Renal pelvis (tissue), 4 donors: ENCODE results near the gene CLDN6. TPM values are rescaled to one million over a fixed set of nuclear protein-coding genes. Genes with fewer than 3 reads are reported as not detected.

Source experiments
- DNase-seq: peaks from one replicate; pipeline ENCODE4 v3.0.0-alpha.2; 2013
- polyA plus RNA-seq, 3 donors: library from polyadenylated mRNA; unstranded; fragments of 120-200 nt; gene quantifications; one replicate each; pipeline ENCODE4 v1.2.1, GENCODE V29; 2013; ENCODE audit not compliant: insufficient read length in 3 of 3

The CLDN6 gene
- polyA plus RNA-seq, 3 donors, result 36.5 to 44.7 (median 38.9) TPM

DNA sequence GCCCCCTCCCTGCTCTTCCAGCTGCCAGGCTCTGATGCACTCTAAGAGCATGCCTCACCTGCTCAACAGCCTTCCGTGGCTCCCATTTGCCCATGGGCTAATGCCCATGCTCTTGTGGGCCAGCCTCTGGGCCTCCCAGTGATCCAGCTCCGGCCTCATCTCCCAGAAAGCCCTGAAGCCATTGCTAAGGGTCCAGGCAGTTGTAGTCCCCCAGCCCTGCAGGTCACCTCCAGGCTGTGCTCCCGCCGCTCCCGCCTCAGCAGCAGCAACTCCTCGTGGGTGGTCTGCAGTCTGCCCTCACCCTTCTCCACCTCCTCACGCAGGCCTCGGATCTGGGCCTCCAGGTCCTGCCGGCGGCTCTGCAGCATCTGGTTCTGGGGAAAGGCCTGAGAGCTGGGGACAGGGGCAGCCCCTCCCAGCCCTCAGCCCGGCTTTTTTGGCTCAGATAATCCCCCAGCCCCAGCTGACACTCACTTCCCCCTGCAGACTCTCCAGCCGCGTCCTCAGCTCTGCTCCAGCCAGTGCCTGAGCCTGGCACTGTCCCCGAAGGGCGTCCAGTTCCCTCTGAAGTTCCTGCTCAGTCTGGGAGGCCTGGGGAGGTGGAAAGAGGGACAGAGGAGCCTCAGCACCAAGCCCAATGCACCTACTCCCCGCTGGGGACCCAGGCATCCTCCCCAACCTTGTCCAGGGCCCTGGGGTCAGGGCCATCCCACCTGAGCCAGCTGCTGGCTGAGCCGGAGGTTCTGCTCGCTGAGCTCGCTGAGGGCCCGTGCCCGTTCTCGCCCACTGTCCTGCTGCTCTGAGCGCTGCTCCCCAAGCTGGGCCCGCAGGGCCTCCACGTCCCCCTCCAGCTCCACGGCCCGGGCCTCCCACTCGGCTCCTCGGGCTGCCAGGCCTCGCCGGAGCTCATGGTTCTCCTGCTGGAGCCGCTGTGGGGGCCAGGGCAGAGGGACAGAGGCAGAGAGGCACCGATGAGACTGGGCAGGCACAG lies 12.5 kb upstream of the CLDN6 start:
- no peak for DNase-seq

DNA sequence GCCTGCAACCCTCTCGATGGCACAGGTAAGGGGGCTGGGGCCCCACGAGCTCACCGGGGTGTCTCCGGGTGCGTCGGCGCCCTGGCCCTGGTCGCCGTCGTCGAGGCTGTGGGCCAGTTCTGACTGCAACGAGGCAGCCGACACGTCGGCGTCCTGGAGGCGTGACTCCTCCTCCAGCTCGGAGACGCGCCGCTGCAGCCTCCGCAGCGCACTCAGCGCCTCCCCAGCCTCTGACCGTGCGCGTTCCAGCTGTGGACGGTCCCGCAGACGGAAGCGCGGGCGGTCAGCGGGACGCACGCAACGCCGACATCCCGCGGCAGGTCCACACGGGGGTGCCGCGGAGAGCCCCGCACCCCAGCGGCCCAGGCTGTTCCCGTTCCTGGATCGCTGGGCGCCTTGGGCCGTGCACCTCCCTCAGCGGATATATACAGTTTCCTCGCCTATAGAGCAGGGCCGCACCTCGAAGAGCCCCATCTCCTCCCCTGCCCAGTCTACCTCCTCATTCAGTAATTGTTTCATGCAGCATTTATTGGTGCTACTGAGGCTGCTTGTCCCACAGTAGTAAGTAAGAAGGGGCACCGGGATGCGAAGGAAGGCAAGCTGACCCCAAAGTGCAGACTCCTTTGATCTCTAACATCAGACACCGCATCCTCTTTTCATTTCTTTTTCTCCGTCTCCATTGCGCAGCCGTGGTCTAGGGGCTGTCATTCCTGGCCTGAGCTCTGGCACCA lies 11.7 kb upstream of the CLDN6 start:
- no peak for DNase-seq

DNA sequence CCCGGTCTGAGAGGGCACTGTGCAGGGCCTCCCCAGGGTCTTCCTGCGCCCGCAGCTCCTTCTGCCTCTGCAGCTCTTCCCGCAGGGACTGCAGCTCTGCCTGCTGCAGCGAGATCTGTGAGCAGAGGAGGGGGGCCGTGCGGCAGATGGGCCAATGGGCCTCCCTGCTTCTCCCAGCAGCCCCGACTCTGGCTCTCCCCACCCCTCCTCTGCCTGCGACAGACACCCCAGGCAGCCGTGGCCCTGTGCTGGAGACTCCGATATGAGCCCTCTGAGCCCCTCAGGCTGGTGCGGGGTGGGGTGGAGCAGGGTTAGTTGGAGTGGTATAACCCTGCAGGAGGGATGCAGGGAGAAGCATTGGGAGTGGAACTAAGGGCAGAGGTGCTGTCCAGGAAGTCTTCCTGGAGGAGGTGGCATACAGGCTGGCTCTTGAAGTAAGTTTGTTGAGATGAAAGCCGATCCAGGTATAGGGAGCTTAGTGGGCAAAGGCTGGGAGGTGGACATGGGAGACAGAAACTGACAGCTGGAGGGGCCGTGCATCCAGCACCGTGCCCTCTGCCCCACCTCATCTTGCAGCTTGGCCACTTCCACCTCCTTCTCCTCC lies 10.8 kb upstream of the CLDN6 start:
- no peak for DNase-seq

DNA sequence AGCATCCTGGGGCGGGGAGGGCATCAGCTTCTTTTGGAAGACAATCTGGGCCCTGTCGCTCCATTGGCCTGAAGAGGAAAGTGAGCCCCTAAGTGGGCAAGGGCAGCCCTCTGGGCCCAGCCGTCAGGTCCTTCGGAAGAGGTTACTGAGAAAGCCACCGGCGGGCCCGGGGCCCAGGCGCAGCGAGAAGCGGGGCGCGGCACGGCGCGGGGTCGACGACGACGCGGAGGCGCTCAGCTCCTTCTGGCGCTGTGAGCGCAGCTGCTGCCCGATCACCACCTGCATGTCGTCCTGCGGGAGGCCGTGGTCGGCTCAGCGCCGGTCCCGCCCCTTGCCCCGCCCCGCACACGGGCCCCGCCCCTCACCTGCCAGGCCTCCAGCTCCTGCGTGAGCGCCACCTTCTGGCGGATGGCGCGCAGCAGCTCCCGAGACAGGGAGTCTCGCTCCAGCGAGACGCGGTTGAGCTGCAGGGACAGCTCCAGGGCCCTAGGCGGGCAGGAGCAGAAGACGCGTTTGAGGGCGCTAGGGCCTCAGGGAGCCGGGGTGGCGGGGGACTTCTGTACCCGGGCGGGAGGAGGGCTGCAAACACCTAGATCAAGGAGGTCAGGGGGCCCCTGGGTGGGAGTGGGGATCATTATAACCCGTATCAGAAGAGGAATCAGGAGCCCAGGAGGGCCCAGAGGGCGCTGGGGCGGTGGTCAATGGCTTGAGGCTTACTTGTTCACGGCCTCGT lies 10.2 kb upstream of the CLDN6 start:
- DNase-seq, result peak; percentile 82

DNA sequence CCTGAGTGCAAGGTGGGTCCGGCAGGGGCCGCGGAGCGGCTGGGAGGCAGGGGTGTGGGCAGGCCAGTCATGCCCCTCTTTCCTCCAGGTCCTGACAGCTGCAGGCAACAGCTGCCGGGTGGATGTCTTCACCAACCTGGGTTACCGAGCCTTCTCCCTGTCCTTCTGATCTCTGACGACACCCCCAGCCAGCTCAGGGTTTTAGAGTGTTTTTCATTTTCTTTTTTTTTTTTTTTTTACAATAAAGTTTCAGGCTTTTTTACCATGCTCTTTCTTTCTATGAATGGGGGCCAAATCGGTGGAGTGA lies 9.5 kb upstream of the CLDN6 start:
- no peak for DNase-seq

DNA sequence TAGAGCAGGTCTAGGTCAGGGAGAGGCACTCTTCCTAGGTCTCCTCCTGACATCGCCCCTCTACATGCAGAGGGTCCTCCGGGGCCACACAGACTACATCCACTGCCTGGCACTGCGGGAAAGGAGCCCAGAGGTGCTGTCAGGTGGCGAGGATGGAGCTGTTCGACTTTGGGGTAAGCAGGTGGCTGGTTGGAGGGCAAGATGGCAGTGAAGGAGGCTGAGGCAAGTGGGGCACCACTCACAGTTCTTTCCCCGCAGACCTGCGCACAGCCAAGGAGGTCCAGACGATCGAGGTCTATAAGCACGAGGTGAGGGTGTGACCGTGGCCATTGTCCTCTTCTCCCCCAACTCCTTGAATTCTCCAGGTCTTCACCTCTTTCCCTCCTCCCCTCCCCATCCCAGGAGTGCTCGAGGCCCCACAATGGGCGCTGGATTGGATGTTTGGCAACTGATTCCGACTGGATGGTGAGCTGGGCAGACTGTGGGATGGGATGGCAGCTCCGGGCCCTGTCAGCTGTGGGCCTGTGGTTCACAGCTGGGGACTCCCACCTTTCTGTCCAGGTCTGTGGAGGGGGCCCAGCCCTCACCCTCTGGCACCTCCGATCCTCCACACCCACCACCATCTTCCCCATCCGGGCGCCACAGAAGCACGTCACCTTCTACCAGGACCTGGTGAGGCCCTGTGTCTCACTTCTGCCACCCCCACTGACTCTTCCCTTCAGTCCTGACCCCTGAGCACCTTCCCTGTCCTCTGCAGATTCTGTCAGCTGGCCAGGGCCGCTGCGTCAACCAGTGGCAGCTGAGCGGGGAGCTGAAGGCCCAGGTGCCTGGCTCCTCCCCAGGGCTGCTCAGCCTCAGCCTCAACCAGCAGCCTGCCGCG lies 8.9 kb upstream of the CLDN6 start:
- no peak for DNase-seq

DNA sequence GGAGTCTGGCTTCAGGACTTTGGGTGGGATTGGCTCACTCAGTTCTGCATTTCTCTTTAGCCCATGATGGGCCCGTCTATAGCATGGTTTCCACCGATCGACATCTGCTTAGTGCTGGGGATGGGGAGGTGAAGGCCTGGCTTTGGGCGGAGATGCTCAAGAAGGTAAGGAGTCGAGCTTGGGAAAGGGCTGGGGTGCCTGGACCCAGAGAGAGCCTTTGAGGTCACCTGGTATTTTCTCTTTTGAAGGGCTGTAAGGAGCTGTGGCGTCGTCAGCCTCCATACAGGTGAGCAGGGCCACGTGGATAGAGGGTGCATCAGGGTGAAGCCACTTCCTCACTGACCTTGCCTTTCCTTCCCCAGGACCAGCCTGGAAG lies 8.0 kb upstream of the CLDN6 start:
- no peak for DNase-seq

DNA sequence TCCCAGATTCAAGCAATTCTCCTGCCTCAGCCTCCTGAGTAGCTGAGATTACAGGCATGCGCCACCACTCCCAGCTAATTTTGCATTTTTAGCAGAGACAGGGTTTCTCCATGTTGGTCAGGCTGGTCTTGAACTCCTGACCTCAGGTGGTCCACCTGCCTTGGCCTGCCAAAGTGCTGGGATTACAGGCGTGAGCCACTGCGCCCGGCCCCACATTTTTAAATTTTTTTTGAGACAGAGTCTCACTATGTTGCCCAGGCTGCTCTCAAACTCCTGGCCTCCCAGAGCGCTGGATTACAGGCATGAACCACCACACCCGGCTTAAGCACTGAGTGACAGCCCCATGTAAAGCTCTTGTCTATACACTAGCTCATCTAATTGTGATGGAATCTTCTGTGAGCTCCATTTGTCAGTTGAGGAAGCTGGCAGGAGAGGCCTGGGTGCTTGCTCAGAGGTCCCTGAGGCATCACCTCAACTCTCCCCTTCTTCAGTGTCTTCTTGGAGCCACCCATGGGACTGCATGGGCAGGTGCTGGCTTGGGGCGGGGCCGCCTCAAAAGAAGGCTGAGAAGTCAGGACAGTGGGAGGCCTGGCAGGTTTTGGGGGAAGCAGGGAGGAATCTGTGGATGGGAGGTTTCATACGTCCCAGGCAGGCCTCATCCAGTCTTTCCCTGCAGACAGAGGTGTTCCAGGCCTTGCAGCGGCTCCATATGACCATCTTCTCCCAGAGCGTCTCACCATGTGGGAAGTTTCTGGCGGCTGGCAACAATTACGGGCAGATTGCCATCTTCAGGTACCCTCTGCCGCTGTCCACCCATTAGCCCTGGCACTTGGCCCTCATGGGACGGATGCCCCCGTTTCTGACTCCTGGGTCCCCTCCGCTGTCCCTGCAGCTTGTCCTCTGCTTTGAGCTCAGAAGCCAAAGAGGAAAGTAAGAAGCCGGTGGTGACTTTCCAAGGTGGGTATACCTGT lies 7.3 kb upstream of the CLDN6 start:
- DNase-seq, result no peak

DNA sequence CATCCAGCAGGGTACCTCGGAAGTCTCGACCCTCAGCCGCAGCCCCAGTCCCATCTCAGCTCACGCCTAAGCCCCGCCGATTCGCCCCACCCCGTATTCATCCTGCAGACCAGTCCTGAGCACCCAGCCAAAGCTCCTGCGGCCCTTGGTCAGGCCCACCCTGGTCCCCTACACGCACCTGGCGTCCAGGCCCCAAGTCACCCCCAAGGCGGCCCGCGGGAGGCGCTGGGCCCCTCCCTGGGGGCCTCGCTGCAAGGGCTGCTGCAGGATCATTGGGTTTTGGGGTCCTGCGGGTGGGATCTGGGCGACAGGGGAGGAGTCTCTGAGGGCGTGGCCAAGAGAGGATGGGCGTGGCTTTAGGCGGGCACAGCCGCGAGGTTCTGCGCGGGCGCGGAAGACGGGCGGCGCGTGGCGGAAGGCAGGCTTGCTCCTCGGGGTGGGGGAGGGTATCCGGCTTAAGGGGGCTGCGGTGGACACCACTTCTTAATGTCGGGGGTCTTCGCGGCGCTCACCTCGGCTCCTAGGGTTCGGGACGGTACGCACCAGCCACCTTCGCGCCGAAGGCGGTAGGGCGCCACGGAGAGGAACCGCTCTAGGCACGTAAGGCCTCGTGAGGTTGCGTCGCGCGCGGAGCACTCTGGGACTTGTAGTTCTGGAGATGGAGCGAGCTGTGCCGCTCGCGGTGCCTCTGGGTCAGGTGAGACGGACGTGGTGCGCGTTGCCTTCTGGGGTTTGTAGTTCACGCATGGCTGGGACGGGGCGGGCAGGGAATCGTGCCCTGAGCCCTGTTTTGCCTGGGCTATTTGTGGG lies 5.9 kb upstream of the CLDN6 start, which contains the start of the genes HCFC1R1 and THOC6:
HCFC1R1 (minus strand) TSS at position 274 of the 810 bp plus-strand sequence; CDS start at position 273, 1 bp downstream.
THOC6 (plus strand) TSS at position 367 of the 810 bp plus-strand sequence; CDS start at position 659, 292 bp downstream.
- DNase-seq, result peak; percentile 97

DNA sequence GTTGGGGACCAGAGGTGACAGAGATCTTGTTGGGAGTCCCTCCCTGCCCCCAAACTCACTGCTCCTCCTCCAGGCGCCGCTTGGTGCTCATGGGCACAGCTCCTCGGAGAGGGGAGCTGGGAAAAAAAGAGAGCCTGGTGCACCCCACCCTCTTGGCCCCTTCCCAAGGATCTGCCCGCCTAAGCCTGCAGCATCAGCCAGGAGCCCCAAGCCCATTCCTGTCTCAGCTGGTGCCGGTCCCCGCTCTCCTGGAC lies 5.4 kb upstream of the CLDN6 start:
- DNase-seq, result no peak

DNA sequence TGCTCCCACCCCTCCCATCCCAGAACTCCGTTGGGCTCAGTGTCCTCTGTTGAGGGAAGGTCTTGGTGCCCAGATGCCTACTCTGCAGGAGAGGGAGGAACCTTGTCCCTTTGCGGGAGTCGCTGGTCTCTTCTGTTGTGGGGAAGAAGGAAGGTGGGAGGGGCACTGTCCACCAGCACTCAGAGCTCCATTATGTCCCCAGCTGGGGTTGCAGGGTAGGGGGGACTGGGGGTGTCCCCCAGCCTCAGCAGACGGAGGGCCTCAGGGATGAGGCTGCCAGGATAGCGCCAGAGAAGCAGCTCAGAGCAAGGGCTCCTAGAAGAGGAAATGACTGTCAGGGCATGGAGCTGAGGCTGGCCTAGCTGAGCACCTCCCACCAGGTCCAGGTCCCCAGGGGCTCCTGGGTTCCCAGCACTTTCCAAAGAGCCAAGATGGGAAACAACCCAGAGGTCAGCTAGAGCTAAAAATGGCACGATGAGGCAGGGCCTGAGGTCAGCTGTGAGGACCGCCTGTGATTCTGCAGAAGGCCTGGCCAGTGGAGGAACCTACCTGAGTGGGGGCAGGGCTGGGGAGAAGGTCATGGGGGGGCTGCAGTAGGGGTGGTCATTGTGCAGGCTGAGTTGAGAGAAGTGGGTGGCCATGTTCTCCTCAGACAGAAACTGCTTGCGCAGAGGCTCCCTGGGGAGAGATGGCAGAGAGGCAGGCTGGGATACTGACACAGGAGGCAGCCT lies 4.9 kb upstream of the CLDN6 start:
- no peak for DNase-seq

DNA sequence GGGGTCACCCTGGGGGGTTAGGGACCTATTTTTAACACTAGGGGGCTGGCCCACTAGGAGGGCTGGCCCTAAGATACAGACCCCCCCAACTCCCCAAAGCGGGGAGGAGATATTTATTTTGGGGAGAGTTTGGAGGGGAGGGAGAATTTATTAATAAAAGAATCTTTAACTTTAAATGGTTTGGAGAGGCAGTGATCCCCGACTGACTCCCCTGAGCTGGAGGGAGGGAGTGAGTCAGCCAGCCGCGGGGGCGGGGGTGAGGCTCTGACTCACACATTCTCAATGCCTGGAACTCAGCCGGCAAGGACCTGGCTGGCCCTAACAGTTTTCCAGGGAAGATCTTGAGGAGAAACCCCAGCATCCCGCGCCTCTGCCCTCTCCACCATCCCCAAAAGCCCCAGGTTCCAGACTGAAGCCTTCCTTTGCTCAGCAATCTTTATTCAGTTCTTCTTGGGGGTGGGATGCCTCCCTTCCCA lies 4.3 kb upstream of the CLDN6 start:
- peak; percentile 88 for DNase-seq

DNA sequence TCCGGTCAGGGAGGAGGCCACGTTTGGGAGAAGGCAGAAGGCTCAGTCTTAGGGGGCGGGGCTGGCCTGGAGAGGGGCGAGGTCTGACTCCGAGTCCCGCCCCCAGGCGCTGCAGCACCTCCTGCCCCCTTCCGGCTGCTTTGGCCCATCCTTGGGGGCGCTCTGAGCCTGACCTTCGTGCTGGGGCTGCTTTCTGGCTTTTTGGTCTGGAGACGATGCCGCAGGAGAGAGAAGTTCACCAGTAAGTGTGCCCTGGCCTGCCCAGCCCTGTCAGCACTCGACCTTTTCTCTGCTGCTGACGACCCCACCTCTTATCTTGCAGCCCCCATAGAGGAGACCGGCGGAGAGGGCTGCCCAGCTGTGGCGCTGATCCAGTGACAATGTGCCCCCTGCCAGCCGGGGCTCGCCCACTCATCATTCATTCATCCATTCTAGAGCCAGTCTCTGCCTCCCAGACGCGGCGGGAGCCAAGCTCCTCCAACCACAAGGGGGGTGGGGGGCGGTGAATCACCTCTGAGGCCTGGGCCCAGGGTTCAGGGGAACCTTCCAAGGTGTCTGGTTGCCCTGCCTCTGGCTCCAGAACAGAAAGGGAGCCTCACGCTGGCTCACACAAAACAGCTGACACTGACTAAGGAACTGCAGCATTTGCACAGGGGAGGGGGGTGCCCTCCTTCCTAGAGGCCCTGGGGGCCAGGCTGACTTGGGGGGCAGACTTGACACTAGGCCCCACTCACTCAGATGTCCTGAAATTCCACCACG lies 3.6 kb upstream of the CLDN6 start:
- DNase-seq, result no peak

DNA sequence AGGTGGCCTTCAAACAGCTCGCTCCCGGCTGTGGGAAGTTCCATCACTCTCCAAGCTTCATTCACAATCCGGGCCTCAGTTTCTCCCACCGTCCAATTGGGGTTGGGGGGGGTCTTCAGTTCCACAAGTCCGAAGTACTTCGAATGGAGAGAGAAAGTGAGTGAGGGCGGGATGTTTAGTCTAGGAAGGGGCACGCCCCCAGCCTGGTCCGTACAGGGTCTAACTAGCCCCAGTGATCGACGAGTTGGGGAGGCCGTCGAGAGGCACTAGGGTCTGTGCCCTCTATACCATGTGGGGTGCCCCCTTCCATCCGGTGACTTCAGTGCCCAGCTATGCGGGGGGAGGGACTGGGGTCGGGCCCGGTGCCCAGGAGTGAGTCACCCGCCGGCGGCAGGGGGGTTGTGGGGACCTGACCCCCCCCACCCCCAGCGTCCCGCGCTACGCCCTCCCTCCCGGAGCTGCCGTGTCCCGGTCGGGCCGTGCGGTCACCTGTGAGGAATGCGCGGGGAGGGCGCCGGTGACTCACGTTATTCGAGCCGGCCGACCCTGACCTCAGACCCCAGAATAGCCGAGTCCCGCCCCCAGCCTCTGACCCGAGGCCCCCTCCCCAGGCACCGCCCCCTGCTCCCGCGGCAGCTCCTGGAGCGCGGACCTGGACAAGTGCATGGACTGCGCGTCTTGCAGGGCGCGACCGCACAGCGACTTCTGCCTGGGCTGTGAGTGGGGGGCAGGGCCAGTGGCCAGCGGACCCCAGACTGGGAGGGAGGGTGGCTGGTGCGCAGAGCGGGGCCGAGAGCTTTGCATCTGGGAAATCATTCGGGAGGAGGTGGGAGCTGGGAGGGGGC lies 2.8 kb upstream of the CLDN6 start:
- DNase-seq, result no peak

DNA sequence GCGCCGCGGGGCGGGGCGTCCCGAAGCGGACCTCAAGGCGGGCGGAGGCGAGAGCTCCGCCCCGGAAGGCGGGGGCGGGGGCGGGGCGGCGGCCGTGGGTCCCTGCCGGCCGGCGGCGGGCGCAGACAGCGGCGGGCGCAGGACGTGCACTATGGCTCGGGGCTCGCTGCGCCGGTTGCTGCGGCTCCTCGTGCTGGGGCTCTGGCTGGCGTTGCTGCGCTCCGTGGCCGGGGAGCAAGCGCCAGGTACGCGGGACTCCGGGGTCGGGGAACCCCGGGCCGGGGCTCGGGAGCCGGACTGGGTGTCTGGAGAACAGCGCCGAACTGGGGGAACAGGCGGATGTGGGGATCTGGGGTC lies 2.2 kb upstream of the CLDN6 start, which contains the start of gene TNFRSF12A:
TNFRSF12A (plus strand) TSS at position 122 of the 357 bp plus-strand sequence; CDS start at position 152, 30 bp downstream.
- peak; percentile 81 for DNase-seq

DNA sequence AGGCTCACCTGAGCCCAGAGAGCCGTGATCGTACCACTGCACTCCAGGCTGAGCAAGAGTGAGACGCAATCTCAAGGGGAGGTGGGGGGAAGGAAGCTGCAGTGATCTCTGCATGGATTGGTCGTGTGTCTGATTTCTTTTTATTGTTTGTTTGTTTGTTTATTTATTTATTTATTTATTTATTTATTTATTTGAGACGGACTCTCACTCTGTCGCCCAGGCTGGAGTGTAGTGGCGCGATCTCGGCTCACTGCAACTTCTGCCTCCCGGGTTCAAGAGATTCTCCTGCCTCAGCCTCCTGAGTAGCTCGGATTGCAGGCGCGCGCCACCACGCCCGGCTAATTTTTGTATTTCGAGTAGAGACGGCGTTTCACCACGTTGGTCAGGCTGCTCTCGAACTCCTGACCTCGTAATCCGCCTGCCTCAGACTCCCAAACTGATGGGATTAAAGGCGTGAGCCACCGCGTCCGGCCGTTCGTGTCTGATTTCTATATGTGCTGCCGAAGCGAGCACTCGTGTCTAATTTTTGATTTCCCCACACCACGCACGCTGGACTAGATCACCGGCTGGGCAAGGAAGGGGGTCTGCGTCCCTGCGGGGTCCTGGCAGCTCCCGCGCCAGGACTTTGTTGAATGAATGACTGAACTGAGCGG lies 1.7 kb upstream of the CLDN6 start:
- DNase-seq, result no peak
